ENCODE data around the gene KL.

KL gene

DNA sequence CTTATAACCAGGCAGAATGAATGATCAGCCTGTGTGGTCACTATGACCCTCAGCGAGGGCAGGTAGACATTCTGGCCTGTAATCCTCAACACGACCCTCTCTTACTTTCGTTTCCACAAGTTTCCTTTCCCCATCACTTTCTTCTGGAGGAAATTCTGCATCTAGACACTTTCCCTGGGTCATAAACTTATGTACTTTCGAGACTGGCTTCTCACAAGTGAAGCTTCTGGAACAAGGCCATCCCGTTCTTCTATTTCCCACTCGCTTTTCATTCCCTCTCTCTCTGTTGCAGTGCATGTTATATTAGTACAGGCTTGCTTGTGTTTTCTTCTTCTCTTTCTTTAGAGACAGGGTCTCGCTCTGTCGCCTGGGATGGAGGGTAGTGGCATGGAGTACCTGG, 23.1 kb upstream of the KL start:
- Histone ChIP-seq H3K27me3 (ENCODE audit: insufficient read depth, poor library complexity, severe bottlenecking) (no peaks in the 10 kb centered on the region), H3K27ac (replicated peaks) (no peak overlapping the region), H3K4me3 (replicated peaks; ENCODE audit: insufficient read depth, low read length) (no peak overlapping the region)
- TF ChIP-seq, protein P1, sequence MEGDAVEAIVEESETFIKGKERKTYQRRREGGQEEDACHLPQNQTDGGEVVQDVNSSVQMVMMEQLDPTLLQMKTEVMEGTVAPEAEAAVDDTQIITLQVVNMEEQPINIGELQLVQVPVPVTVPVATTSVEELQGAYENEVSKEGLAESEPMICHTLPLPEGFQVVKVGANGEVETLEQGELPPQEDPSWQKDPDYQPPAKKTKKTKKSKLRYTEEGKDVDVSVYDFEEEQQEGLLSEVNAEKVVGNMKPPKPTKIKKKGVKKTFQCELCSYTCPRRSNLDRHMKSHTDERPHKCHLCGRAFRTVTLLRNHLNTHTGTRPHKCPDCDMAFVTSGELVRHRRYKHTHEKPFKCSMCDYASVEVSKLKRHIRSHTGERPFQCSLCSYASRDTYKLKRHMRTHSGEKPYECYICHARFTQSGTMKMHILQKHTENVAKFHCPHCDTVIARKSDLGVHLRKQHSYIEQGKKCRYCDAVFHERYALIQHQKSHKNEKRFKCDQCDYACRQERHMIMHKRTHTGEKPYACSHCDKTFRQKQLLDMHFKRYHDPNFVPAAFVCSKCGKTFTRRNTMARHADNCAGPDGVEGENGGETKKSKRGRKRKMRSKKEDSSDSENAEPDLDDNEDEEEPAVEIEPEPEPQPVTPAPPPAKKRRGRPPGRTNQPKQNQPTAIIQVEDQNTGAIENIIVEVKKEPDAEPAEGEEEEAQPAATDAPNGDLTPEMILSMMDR (IDR thresholded peaks at IDR 0.05; ENCODE audit: insufficient read depth, low read length) = no peak
- TF ChIP-seq POLR2AphosphoS5 (IDR thresholded peaks at IDR 0.05; ENCODE audit: low read depth) (no peak), GABPA (IDR thresholded peaks at IDR 0.05; ENCODE audit: low read depth) (no peak), SPI1 (IDR thresholded peaks at IDR 0.05; ENCODE audit: borderline replicate concordance, low read depth) (no peak)
- TF ChIP-seq, protein P2, sequence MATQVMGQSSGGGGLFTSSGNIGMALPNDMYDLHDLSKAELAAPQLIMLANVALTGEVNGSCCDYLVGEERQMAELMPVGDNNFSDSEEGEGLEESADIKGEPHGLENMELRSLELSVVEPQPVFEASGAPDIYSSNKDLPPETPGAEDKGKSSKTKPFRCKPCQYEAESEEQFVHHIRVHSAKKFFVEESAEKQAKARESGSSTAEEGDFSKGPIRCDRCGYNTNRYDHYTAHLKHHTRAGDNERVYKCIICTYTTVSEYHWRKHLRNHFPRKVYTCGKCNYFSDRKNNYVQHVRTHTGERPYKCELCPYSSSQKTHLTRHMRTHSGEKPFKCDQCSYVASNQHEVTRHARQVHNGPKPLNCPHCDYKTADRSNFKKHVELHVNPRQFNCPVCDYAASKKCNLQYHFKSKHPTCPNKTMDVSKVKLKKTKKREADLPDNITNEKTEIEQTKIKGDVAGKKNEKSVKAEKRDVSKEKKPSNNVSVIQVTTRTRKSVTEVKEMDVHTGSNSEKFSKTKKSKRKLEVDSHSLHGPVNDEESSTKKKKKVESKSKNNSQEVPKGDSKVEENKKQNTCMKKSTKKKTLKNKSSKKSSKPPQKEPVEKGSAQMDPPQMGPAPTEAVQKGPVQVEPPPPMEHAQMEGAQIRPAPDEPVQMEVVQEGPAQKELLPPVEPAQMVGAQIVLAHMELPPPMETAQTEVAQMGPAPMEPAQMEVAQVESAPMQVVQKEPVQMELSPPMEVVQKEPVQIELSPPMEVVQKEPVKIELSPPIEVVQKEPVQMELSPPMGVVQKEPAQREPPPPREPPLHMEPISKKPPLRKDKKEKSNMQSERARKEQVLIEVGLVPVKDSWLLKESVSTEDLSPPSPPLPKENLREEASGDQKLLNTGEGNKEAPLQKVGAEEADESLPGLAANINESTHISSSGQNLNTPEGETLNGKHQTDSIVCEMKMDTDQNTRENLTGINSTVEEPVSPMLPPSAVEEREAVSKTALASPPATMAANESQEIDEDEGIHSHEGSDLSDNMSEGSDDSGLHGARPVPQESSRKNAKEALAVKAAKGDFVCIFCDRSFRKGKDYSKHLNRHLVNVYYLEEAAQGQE (IDR thresholded peaks at IDR 0.05; ENCODE audit: insufficient replicate concordance, low read depth) = no peak
- no peak for DNase-seq (ENCODE audit: low read depth in 1 of 2, low spot score in 1 of 2)

GRCh38 chr13:32997399-32997798, 18.8 kb upstream of the KL start:
- H3K27ac ChIP-seq (replicated peaks) = no peak overlapping the region
- no peak for DNase-seq (ENCODE audit: low read depth in 1 of 2, low spot score in 1 of 2)
- H3K27me3 ChIP-seq (ENCODE audit: insufficient read depth, poor library complexity, severe bottlenecking) = no peaks in the 10 kb centered on the region
- TF ChIP-seq GABPA (IDR thresholded peaks at IDR 0.05; ENCODE audit: low read depth) = no peak
- TF ChIP-seq, protein P2 (IDR thresholded peaks at IDR 0.05; ENCODE audit: insufficient replicate concordance, low read depth) = no peak
- TF ChIP-seq, protein P1 (IDR thresholded peaks at IDR 0.05; ENCODE audit: insufficient read depth, low read length) = no peak
- no peak for TF ChIP-seq POLR2AphosphoS5 (IDR thresholded peaks at IDR 0.05; ENCODE audit: low read depth)
- no peak for TF ChIP-seq SPI1 (IDR thresholded peaks at IDR 0.05; ENCODE audit: borderline replicate concordance, low read depth)
- no peak overlapping the region for H3K4me3 ChIP-seq (replicated peaks; ENCODE audit: insufficient read depth, low read length)

DNA sequence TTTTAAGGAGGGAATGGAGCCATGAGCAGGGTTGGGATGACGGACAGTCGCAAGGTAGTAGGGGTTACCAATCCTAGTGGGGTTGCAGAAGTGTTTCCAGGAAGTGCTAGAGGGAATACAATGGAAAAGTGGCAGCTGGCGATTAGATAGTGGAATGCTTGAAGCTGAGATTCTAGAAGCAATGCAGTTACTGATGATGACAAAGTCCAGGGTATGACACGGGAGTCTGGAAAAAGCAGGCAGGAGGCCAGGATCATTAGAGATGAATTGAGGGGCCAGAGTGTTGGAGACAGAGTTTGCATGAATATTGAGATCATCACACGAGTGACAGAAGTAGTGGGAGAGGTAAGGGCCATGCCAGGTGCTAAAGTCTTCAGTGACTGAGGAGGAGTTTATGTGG, 17.3 kb upstream of the KL start:
- TF ChIP-seq, protein P1 (IDR thresholded peaks at IDR 0.05; ENCODE audit: insufficient read depth, low read length) = no peak
- TF ChIP-seq SPI1 (IDR thresholded peaks at IDR 0.05; ENCODE audit: borderline replicate concordance, low read depth) = no peak
- no peak for TF ChIP-seq POLR2AphosphoS5 (IDR thresholded peaks at IDR 0.05; ENCODE audit: low read depth)
- TF ChIP-seq, protein P2 (IDR thresholded peaks at IDR 0.05; ENCODE audit: insufficient replicate concordance, low read depth) = no peak
- no peak for TF ChIP-seq GABPA (IDR thresholded peaks at IDR 0.05; ENCODE audit: low read depth)
- DNase-seq (ENCODE audit: low read depth in 1 of 2, low spot score in 1 of 2) = no peak
- Histone ChIP-seq H3K27me3 (ENCODE audit: insufficient read depth, poor library complexity, severe bottlenecking) (no peaks in the 10 kb centered on the region), H3K4me3 (replicated peaks; ENCODE audit: insufficient read depth, low read length) (no peak overlapping the region), H3K27ac (replicated peaks) (no peak overlapping the region)

Data from HL-60 (cell line).